HEK293 (cell line): ENCODE results near the gene GNPTAB.

Experiments
- REST ChIP-seq: fragments of 450-650 bp; formaldehyde crosslinking; IDR thresholded peaks from 2 replicates; pipeline ENCODE4 v1.5.1; 2016; ENCODE audit warnings: missing biosample characterization, missing genetic modification characterization
- ZBTB1 ChIP-seq: fragments of 450-650 bp; formaldehyde crosslinking; IDR thresholded peaks from 2 replicates; pipeline ENCODE4 v1.5.1; 2016; ENCODE audit warnings: missing biosample characterization, missing genetic modification characterization
- ZBTB48 ChIP-seq: fragments of 450-650 bp; formaldehyde crosslinking; IDR thresholded peaks from 2 replicates; pipeline ENCODE4 v1.5.1; 2016; ENCODE audit warnings: missing biosample characterization, missing genetic modification characterization
- ZFP41 ChIP-seq: fragments of 450-650 bp; formaldehyde crosslinking; IDR thresholded peaks from 2 replicates; pipeline ENCODE4 v1.5.1; 2016; ENCODE audit warnings: missing biosample characterization, missing genetic modification characterization, borderline replicate concordance
- ZNF214 ChIP-seq: fragments of 450-650 bp; formaldehyde crosslinking; IDR thresholded peaks from 2 replicates; pipeline ENCODE4 v1.5.1; 2017; ENCODE audit warnings: missing biosample characterization, mild to moderate bottlenecking, missing genetic modification characterization, borderline replicate concordance
- ZNF239 ChIP-seq: fragments of 450-650 bp; formaldehyde crosslinking; IDR thresholded peaks from 2 replicates; pipeline ENCODE4 v1.5.1; 2016; ENCODE audit warnings: missing biosample characterization, missing genetic modification characterization
- ZNF530 ChIP-seq: fragments of 450-650 bp; formaldehyde crosslinking; IDR thresholded peaks from 2 replicates; pipeline ENCODE4 v1.5.1; 2016; ENCODE audit warnings: low read depth, missing biosample characterization, missing genetic modification characterization
- ZNF658 ChIP-seq: fragments of 450-650 bp; formaldehyde crosslinking; IDR thresholded peaks from 2 replicates; pipeline ENCODE4; 2016; ENCODE audit warnings: missing biosample characterization, missing genetic modification characterization
- ZNF660 ChIP-seq: fragments of 450-650 bp; IDR thresholded peaks from 2 replicates; pipeline ENCODE4 v1.5.1; 2018; ENCODE audit warnings: missing biosample characterization, mild to moderate bottlenecking, missing genetic modification characterization
- TF ChIP-seq, protein P1 (sequence below): fragments of 450-650 bp; formaldehyde crosslinking; IDR thresholded peaks from 2 replicates; pipeline ENCODE4 v1.5.1; 2016; ENCODE audit warnings: missing biosample characterization, missing genetic modification characterization

DNA sequence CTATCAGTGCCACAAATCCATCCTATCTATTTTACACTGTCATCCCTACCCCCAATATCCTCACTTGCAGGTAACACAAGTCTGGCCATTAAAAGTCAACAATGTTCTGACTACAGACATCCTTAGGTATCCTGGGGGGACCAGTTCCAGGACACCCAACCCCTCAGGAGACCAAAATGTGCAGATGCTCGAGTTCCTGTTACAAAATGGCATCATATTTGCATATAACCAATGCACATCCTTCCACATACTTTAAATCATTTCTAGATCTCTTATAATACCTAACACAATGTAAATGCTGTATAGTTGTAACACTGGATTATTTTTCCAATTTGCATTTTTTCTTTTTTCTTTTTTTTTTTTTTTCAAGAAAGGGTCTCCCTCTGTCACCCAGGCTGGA lies 98.4 kb downstream of the GNPTAB start:
- no peak for TF ChIP-seq ZNF530 (tag by site-specific recombination)
- TF ChIP-seq ZFP41 (tag by site-specific recombination) = no peak
- no peak for TF ChIP-seq REST
- no peak for TF ChIP-seq ZNF214 (tag by site-specific recombination)
- TF ChIP-seq ZNF239 = no peak
- TF ChIP-seq ZBTB1 (tag by site-specific recombination) = no peak
- no peak for TF ChIP-seq ZNF660
- no peak for TF ChIP-seq ZNF658
- TF ChIP-seq ZBTB48 (tag by site-specific recombination) = no peak
- TF ChIP-seq, protein P1, sequence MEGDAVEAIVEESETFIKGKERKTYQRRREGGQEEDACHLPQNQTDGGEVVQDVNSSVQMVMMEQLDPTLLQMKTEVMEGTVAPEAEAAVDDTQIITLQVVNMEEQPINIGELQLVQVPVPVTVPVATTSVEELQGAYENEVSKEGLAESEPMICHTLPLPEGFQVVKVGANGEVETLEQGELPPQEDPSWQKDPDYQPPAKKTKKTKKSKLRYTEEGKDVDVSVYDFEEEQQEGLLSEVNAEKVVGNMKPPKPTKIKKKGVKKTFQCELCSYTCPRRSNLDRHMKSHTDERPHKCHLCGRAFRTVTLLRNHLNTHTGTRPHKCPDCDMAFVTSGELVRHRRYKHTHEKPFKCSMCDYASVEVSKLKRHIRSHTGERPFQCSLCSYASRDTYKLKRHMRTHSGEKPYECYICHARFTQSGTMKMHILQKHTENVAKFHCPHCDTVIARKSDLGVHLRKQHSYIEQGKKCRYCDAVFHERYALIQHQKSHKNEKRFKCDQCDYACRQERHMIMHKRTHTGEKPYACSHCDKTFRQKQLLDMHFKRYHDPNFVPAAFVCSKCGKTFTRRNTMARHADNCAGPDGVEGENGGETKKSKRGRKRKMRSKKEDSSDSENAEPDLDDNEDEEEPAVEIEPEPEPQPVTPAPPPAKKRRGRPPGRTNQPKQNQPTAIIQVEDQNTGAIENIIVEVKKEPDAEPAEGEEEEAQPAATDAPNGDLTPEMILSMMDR (tag by site-specific recombination) = no peak
